OCI-LY7 (cell line): ENCODE measurements around the gene CAPZB. TPM values are rescaled to one million over a fixed set of nuclear protein-coding genes. Genes with fewer than 3 reads are reported as not detected.
A peak's percentile ranks its signal among the peaks of the same experiment; 100 is the strongest.

Experiments used
- BruUV-seq: library from RNA; stranded (reverse); fragments of 400-500 nt; replicated peaks from 2 replicates; lab custom pipeline; 2021; lab: Mats Ljungman, UMichigan
- CTCF ChIA-PET: fragments of 300-600 bp; sonication (Branson Sonifier 250); formaldehyde crosslinking; loops from one replicate; lab custom pipeline; 2022; ENCODE audit warnings: antibody characterized with exemption; ENCODE audit not compliant: unreplicated experiment; lab: Charles Lee
- POLR2A ChIA-PET: fragments of 300-600 bp; sonication (Branson Sonifier 250); formaldehyde crosslinking; loops from one replicate; lab custom pipeline; 2022; ENCODE audit warnings: antibody characterized with exemption; lab: Charles Lee
- DNase-seq: peaks from one replicate; pipeline ENCODE4 v3.0.0-alpha.2; 2015; ENCODE audit warnings: low spot score
- H2AFZ ChIP-seq: fragments of 200-600 bp; sonication (generic), shearing (Covaris generic); 2 replicates; pipeline ENCODE4 v1.6.1; 2014; ENCODE audit warnings: mild to moderate bottlenecking, antibody characterized with exemption, low read length, moderate library complexity
- H3K27ac ChIP-seq: fragments of 200-600 bp; sonication (generic); 2 replicates; pipeline ENCODE4 v1.5.1; 2014; ENCODE audit warnings: mixed run types, low read depth, mild to moderate bottlenecking, moderate library complexity, low read length, inconsistent platforms; ENCODE audit not compliant: poor library complexity, severe bottlenecking
- H3K36me3 ChIP-seq: fragments of 200-600 bp; sonication (generic); 2 replicates; pipeline ENCODE4 v1.6.1; 2014; ENCODE audit warnings: mild to moderate bottlenecking, antibody characterized with exemption, low read length, moderate library complexity, mixed read lengths; ENCODE audit not compliant: insufficient read depth
- H3K4me1 ChIP-seq: fragments of 200-600 bp; sonication (generic); 2 replicates; pipeline ENCODE4 v1.5.1; 2014; ENCODE audit warnings: mild to moderate bottlenecking, low read length; ENCODE audit not compliant: insufficient read depth, poor library complexity, severe bottlenecking
- H3K4me2 ChIP-seq: fragments of 200-600 bp; sonication (generic); 2 replicates; pipeline ENCODE4 v1.6.1; 2014; ENCODE audit warnings: mild to moderate bottlenecking, low read length
- H3K4me3 ChIP-seq: fragments of 200-600 bp; sonication (generic); 2 replicates; pipeline ENCODE4 v1.5.1; 2014; ENCODE audit warnings: mild to moderate bottlenecking, low read depth, low read length; ENCODE audit not compliant: poor library complexity, severe bottlenecking
- H3K79me2 ChIP-seq: fragments of 200-600 bp; sonication (generic); 2 replicates; pipeline ENCODE4 v1.6.1; 2016; ENCODE audit warnings: low read depth, mild to moderate bottlenecking, low read length, moderate library complexity, mixed read lengths; ENCODE audit not compliant: insufficient read depth
- H3K9me2 ChIP-seq: fragments of 200-600 bp; sonication (generic); 2 replicates; pipeline ENCODE4 v1.6.1; 2016; ENCODE audit warnings: mild to moderate bottlenecking, low read length, mixed read lengths; ENCODE audit not compliant: insufficient read depth
- H3K9me3 ChIP-seq: fragments of 200-600 bp; sonication (generic); 2 replicates; pipeline ENCODE4 v1.6.1; 2014; ENCODE audit warnings: mild to moderate bottlenecking, mixed run types, low read length, mixed read lengths
- H4K20me1 ChIP-seq: fragments of 200-600 bp; sonication (generic); 2 replicates; pipeline ENCODE4 v1.6.1; 2014; ENCODE audit warnings: mild to moderate bottlenecking, antibody characterized with exemption, low read length, moderate library complexity, mixed read lengths; ENCODE audit not compliant: insufficient read depth
- CTCF ChIP-seq: fragments of 200-600 bp; sonication (generic); conservative IDR thresholded peaks from 2 replicates; pipeline ENCODE4 v1.5.1; 2014; ENCODE audit warnings: mild to moderate bottlenecking, antibody characterized with exemption, low read length, moderate library complexity, mixed read lengths
- EZH2phosphoT487 ChIP-seq: fragments of 200-600 bp; sonication (generic); IDR thresholded peaks from 2 replicates; pipeline ENCODE4 v1.6.1; 2018; ENCODE audit warnings: low read depth, borderline replicate concordance, mild to moderate bottlenecking, mixed run types, antibody characterized with exemption, low read length, moderate library complexity, mixed read lengths
- intact Hi-C: fragments of 100-400 bp; cut with micrococcal nuclease; formaldehyde crosslinking; loops from one replicate; pipeline ENCODE4 v1.10.0; 2022; ENCODE audit not compliant: unreplicated experiment
- total RNA-seq, 2 experiments: library from RNA; depleted of rRNA in 1 of 2; stranded (reverse); fragments of >200 nt in 1 of 2; shearing (Covaris generic) in 1 of 2; gene quantifications; 2 replicates each; pipeline ENCODE4 v1.2.3, GENCODE V29; 2014 to 2022

Gene CAPZB
- total RNA-seq, 2 experiments from 2014 or later = 61.3 to 187 TPM

DNA sequence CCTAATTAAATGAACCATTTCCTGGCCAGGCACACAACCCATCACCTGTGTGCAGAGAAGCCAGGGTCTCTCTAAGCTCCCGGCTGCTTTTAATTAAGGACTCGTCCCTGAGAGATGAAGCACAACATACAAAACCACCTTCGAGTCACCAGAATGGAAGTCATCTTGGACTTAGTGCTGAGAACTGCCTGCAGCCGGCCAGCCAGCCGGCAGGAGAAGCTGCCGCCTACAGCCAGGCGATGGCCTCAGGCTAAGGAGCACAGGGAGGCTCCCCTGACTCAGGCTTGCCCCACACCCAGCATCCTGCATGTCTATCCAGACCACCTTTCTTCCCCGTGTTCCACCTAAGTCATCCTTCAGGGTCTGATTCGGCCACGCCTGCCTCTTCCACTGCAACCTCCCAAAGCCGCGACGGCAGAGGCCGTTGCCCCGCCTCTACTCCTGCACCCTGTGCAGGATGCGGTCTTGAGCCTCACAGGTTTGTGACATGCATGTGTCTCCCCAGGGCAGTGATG, 89.6 kb downstream of the CAPZB start:
- peaks cover 40% of the 10 kb centered on the region for H3K4me1 ChIP-seq
- no peak overlapping the region for H2AFZ ChIP-seq
- POLR2A ChIA-PET = no interaction called here
- H3K4me3 ChIP-seq = no peak overlapping the region
- no TSS peak for BruUV-seq
- no peak overlapping the region for H3K4me2 ChIP-seq
- TF ChIP-seq EZH2phosphoT487 (no peak), CTCF (no peak)
- intact Hi-C loops = no loop called here
- peaks cover 8% of the 10 kb centered on the region; the same call in 1 of the 2 replicates for H3K79me2 ChIP-seq
- H3K36me3 ChIP-seq = no peaks in the 10 kb centered on the region
- H3K9me3 ChIP-seq = no peaks in the 10 kb centered on the region
- DNase-seq = no peak
- CTCF ChIA-PET = no interaction called here
- no peaks in the 10 kb centered on the region for H3K9me2 ChIP-seq
- no peak overlapping the region for H3K27ac ChIP-seq
- no peaks in the 10 kb centered on the region for H4K20me1 ChIP-seq

DNA sequence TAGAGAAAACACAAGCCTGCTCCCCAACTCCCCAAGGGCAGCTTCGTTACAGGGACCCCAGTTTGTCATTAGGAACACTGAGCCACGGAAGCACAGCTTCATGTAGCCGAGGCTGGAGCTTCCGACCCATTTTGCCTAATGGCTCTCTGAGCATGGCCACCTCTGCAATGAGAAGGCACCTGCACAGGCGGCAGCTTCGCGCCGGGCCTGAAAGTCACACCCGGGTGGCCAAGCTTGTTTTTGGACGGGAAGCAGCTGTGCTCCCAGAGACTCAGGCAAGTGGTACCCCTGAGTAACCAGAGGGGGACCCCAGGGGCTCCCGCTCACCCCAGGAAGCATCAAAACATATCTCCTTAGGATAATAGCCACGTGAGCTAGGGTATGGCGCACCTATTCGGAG, 92.3 kb downstream of the CAPZB start:
- Histone ChIP-seq H2AFZ (no peak overlapping the region), H3K4me1 (peaks cover 45% of the 10 kb centered on the region), H3K4me2 (peak overlapping the region; percentile 72), H3K36me3 (no peaks in the 10 kb centered on the region), H3K79me2 (peaks cover 8% of the 10 kb centered on the region; the same call in 1 of the 2 replicates), H4K20me1 (no peaks in the 10 kb centered on the region), H3K9me3 (no peaks in the 10 kb centered on the region), H3K27ac (peak overlapping the region; percentile 55), H3K4me3 (no peak overlapping the region), H3K9me2 (no peaks in the 10 kb centered on the region)
- no TSS peak for BruUV-seq
- intact Hi-C loops = loop anchor here (5.0 kb wide), 1 partner anchor 94 kb away; the partner anchor contains the start of gene CAPZB
- ChIA-PET CTCF (interaction anchor here (0.9 kb wide), 1 partner anchor 205 kb away, joined by 3 read pairs; no protein-coding TSS in a partner anchor), POLR2A (interaction anchor here (0.7 to 1.6 kb wide), 3 partner anchors 80 to 258 kb away, joined by 3 to 6 read pairs (median 6); no protein-coding TSS in a partner anchor)
- peak; percentile 76 for DNase-seq
- no peak for TF ChIP-seq EZH2phosphoT487
- no peak for TF ChIP-seq CTCF

- Histone ChIP-seq H3K9me3 (no peaks in the 10 kb centered on the region), H3K36me3 (no peaks in the 10 kb centered on the region), H3K4me1 (peaks cover 45% of the 10 kb centered on the region), H3K27ac (peak overlapping the region; percentile 77), H3K9me2 (no peaks in the 10 kb centered on the region), H3K79me2 (peaks cover 8% of the 10 kb centered on the region; the same call in 1 of the 2 replicates), H3K4me3 (no peak overlapping the region), H4K20me1 (no peaks in the 10 kb centered on the region), H2AFZ (no peak overlapping the region), H3K4me2 (peak overlapping the region; percentile 72)
- TF ChIP-seq EZH2phosphoT487 (no peak), CTCF (no peak)
- ChIA-PET POLR2A (interaction anchor here (0.7 to 1.6 kb wide), 3 partner anchors 81 to 259 kb away, joined by 3 to 6 read pairs (median 6); no protein-coding TSS in a partner anchor), CTCF (interaction anchor here (0.6 kb wide), 1 partner anchor 203 kb away, joined by 7 read pairs; no protein-coding TSS in a partner anchor)
- BruUV-seq = no TSS peak
- intact Hi-C loops = loop anchor here (5.0 kb wide), 1 partner anchor 95 kb away; the partner anchor contains the start of gene CAPZB
- no peak for DNase-seq
Measured at GRCh38 chr1:19392221-19392620, 93.1 kb downstream of the CAPZB start.
